Measurements from ENCODE around the gene KRT17.
"Not testable (repeated sequence)": the region's sequence is repeated elsewhere in the genome, so short reads cannot be mapped to it uniquely, and the experiment has no call there.

KRT17 gene

GRCh38 chr17:41653892-41654677 is 29.7 kb upstream of the KRT17 start:
- no peak for DNase-seq

GRCh38 chr17:41653421-41653820 is 29.0 kb upstream of the KRT17 start:
- no peak for DNase-seq

- DNase-seq, result no peak
Observed at GRCh38 chr17:41652461-41652970, 28.1 kb upstream of the KRT17 start.

- DNase-seq, result no peak
Observed at GRCh38 chr17:41651625-41652460, 27.5 kb upstream of the KRT17 start.

- DNase-seq, result no peak
Observed at GRCh38 chr17:41650794-41651624, 26.6 kb upstream of the KRT17 start.

- DNase-seq, result no peak
Observed at GRCh38 chr17:41649923-41650519, 25.6 kb upstream of the KRT17 start.

- DNase-seq, result peak; percentile 65
Observed at GRCh38 chr17:41648411-41649195, 24.2 kb upstream of the KRT17 start.

- DNase-seq, result peak; percentile 68
Observed at GRCh38 chr17:41647940-41648410, 23.6 kb upstream of the KRT17 start.

- no peak for DNase-seq
Observed at GRCh38 chr17:41647038-41647813, 22.9 kb upstream of the KRT17 start.

- no peak for DNase-seq
Observed at GRCh38 chr17:41642252-41643156, 18.1 kb upstream of the KRT17 start.

GRCh38 chr17:41640596-41640995 is 16.2 kb upstream of the KRT17 start:
- not testable (repeated sequence) for DNase-seq

- no peak for DNase-seq
Observed at GRCh38 chr17:41639492-41640473, 15.4 kb upstream of the KRT17 start.

GRCh38 chr17:41638941-41639340 is 14.6 kb upstream of the KRT17 start:
- DNase-seq, result no peak

- no peak for DNase-seq
Observed at GRCh38 chr17:41638194-41638593, 13.8 kb upstream of the KRT17 start.

- DNase-seq, result no peak
Observed at GRCh38 chr17:41636652-41637051, 12.3 kb upstream of the KRT17 start.

- no peak for DNase-seq
Observed at GRCh38 chr17:41635121-41636097, 11.0 kb upstream of the KRT17 start.

GRCh38 chr17:41634639-41635038 is 10.3 kb upstream of the KRT17 start:
- DNase-seq, result no peak
